Measurements from ENCODE around the gene AFF2.

DNA sequence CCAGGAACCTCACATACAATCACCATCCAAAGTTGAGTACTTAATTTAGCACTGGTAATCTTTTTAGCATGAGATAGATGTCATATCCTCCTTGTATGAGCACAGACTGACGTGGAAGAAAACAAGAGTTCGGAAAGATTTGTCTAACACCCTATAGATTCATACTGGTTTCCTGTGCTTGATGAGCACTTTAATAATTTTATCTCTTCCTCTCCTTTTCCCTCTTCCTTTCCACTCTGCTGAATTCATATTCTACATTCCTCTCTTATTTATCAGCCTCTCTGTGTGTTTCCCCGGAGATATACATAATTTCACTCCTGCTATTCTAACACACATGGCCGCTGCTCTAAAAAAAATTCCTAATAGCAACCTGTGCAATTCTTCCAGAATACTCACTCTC, 273.9 kb downstream of the AFF2 start:
- TF ChIP-seq, protein P1, sequence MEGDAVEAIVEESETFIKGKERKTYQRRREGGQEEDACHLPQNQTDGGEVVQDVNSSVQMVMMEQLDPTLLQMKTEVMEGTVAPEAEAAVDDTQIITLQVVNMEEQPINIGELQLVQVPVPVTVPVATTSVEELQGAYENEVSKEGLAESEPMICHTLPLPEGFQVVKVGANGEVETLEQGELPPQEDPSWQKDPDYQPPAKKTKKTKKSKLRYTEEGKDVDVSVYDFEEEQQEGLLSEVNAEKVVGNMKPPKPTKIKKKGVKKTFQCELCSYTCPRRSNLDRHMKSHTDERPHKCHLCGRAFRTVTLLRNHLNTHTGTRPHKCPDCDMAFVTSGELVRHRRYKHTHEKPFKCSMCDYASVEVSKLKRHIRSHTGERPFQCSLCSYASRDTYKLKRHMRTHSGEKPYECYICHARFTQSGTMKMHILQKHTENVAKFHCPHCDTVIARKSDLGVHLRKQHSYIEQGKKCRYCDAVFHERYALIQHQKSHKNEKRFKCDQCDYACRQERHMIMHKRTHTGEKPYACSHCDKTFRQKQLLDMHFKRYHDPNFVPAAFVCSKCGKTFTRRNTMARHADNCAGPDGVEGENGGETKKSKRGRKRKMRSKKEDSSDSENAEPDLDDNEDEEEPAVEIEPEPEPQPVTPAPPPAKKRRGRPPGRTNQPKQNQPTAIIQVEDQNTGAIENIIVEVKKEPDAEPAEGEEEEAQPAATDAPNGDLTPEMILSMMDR (IDR thresholded peaks at IDR 0.05; ENCODE audit: low read length): no peak
- TF ChIP-seq EZH2phosphoT487 (IDR thresholded peaks at IDR 0.05; ENCODE audit: low read length): no peak
